Hindlimb muscle (tissue), 1 donor: ENCODE measurements around the gene NDUFA11. TPM values are rescaled to one million over a fixed set of nuclear protein-coding genes. Genes with fewer than 3 reads are reported as not detected.
A peak's percentile ranks its signal among the peaks of the same experiment; 100 is the strongest.

Source experiments
- DNase-seq: peaks from one replicate; pipeline ENCODE4 v3.0.0-alpha.2; 2013
- polyA plus RNA-seq: library from polyadenylated mRNA; unstranded; fragments of 120-200 nt; gene quantifications from one replicate; pipeline ENCODE4 v1.2.1, GENCODE V29; 2013; ENCODE audit not compliant: insufficient read length

The NDUFA11 gene
- polyA plus RNA-seq, 1 donor = 215 TPM

GRCh38 chr19:5932146-5932545 is 28.6 kb upstream of the NDUFA11 start:
- no peak for DNase-seq

- no peak for DNase-seq
These were observed 27.7 kb upstream of the NDUFA11 start for GRCh38 chr19:5931251-5931650.

- no peak for DNase-seq
These were observed 26.0 kb upstream of the NDUFA11 start for GRCh38 chr19:5929625-5930024.

- no peak for DNase-seq
These were observed 25.6 kb upstream of the NDUFA11 start for GRCh38 chr19:5929179-5929578.

- DNase-seq = no peak
These were observed 23.8 kb upstream of the NDUFA11 start for GRCh38 chr19:5927441-5927821.

GRCh38 chr19:5926641-5927440 is 23.3 kb upstream of the NDUFA11 start:
- DNase-seq = peak; percentile 85

- DNase-seq = no peak
These were observed 22.3 kb upstream of the NDUFA11 start for GRCh38 chr19:5925830-5926427.

- no peak for DNase-seq
These were observed 19.8 kb upstream of the NDUFA11 start for GRCh38 chr19:5923356-5923755.

GRCh38 chr19:5922161-5922545 is 18.6 kb upstream of the NDUFA11 start:
- no peak for DNase-seq

GRCh38 chr19:5921516-5922160 is 18.0 kb upstream of the NDUFA11 start:
- DNase-seq = no peak

GRCh38 chr19:5918463-5919079 is 15.0 kb upstream of the NDUFA11 start:
- DNase-seq = no peak

- no peak for DNase-seq
These were observed 14.0 kb upstream of the NDUFA11 start for GRCh38 chr19:5917431-5918107.

- no peak for DNase-seq
These were observed 12.7 kb upstream of the NDUFA11 start for GRCh38 chr19:5916181-5916708.

GRCh38 chr19:5915782-5916165 is 12.2 kb upstream of the NDUFA11 start:
- DNase-seq = no peak

GRCh38 chr19:5914946-5915781 is 11.6 kb upstream of the NDUFA11 start:
- no peak for DNase-seq

- DNase-seq = no peak
These were observed 10.8 kb upstream of the NDUFA11 start for GRCh38 chr19:5914358-5914774.

GRCh38 chr19:5913739-5914357 is 10.3 kb upstream of the NDUFA11 start, which contains the start of gene CAPS:
CAPS (plus strand) TSS chr19:5914254; CDS start chr19:5914407, 153 bp downstream.
- no peak for DNase-seq

- DNase-seq = no peak
These were observed 7.8 kb upstream of the NDUFA11 start for GRCh38 chr19:5911366-5911765.

GRCh38 chr19:5910638-5910907 is 7.0 kb upstream of the NDUFA11 start:
- no peak for DNase-seq

GRCh38 chr19:5908773-5909442 is 5.3 kb upstream of the NDUFA11 start:
- DNase-seq = no peak

GRCh38 chr19:5907241-5907640 is 3.7 kb upstream of the NDUFA11 start:
- DNase-seq = no peak
